ENCODE results near the gene GNA14. TPM values are rescaled to one million over a fixed set of nuclear protein-coding genes. Genes with fewer than 3 reads are reported as not detected.

The GNA14 gene
- total RNA-seq, 2 donors from 2014 or later: 0.62 to 8.0 TPM

DNA sequence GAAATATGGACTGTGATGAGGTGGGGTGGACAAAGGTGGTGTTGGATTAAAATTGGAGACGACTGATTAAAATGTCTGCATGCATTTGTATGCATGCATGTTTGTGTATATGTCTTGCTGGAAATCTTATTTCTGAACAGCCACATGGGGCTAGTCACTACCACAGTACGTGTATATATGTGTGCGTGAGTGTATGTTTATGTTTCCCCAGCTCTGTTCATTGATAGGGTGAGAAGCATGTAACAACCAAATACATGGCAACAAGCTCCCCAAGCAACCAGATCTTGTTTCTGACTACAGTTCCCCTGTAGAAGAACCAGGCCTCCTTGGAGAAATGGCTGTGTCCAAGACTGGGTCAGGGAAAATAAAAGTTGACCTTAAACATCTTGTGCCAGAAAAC is 139.7 kb downstream of the GNA14 start:
- no peak overlapping the region for H3K4me3 Mint-ChIP-seq
- H3K27ac Mint-ChIP-seq: no peak overlapping the region
- WGBS, 2 experiments (ENCODE audit: insufficient coverage in 1 of 2, insufficient read length in 1 of 2): 91 to 94% methylated on average over 1 to 3 of the region's 3 CpGs
- Histone ChIP-seq H3K4me1 (ENCODE audit: control insufficient read depth, insufficient read depth, low read length) (peaks cover 5% of the 10 kb centered on the region), H3K36me3 (ENCODE audit: control insufficient read depth, insufficient read depth, low read length) (no peaks in the 10 kb centered on the region), H3K9ac (ENCODE audit: extremely low read depth, low read length, poor library complexity, severe bottlenecking) (no peak overlapping the region), H3K27ac (ENCODE audit: low read depth, low read length) (no peak overlapping the region), H3K4me3 (ENCODE audit: low read length) (no peak overlapping the region), H3K27me3 (ENCODE audit: control insufficient read depth, insufficient read depth, low read length, poor library complexity, severe bottlenecking) (peaks cover 18% of the 10 kb centered on the region), H3K9me3 (ENCODE audit: control insufficient read depth, low read length) (no peaks in the 10 kb centered on the region)
- H3K27me3 Mint-ChIP-seq (ENCODE audit: insufficient read depth): no peaks in the 10 kb centered on the region
- no peak for DNase-seq
- H3K9me3 Mint-ChIP-seq: no peaks in the 10 kb centered on the region
- TF ChIP-seq CTCF (conservative IDR thresholded peaks at IDR 0.05): no peak
- H3K36me3 Mint-ChIP-seq (ENCODE audit: low read depth): no peaks in the 10 kb centered on the region
- peaks cover 16% of the 10 kb centered on the region for H3K4me1 Mint-ChIP-seq

- no peak overlapping the region for H3K27ac Mint-ChIP-seq
- H3K36me3 ChIP-seq (ENCODE audit: control insufficient read depth, insufficient read depth, low read length): no peaks in the 10 kb centered on the region
- peaks cover 5% of the 10 kb centered on the region for H3K4me1 ChIP-seq (ENCODE audit: control insufficient read depth, insufficient read depth, low read length)
- 80 to 82% methylated on average over 4 to 7 of the region's 7 CpGs for WGBS, 2 experiments (ENCODE audit: insufficient coverage in 1 of 2, insufficient read length in 1 of 2)
- no peaks in the 10 kb centered on the region for H3K9me3 ChIP-seq (ENCODE audit: control insufficient read depth, low read length)
- H3K4me3 Mint-ChIP-seq: no peak overlapping the region
- no peak for DNase-seq
- H3K4me3 ChIP-seq (ENCODE audit: low read length): no peak overlapping the region
- peaks cover 18% of the 10 kb centered on the region for H3K27me3 ChIP-seq (ENCODE audit: control insufficient read depth, insufficient read depth, low read length, poor library complexity, severe bottlenecking)
- H3K9ac ChIP-seq (ENCODE audit: extremely low read depth, low read length, poor library complexity, severe bottlenecking): no peak overlapping the region
- no peaks in the 10 kb centered on the region for H3K27me3 Mint-ChIP-seq (ENCODE audit: insufficient read depth)
- H3K9me3 Mint-ChIP-seq: no peaks in the 10 kb centered on the region
- peaks cover 7% of the 10 kb centered on the region for H3K4me1 Mint-ChIP-seq
- no peak overlapping the region for H3K27ac ChIP-seq (ENCODE audit: low read depth, low read length)
- TF ChIP-seq CTCF (conservative IDR thresholded peaks at IDR 0.05): no peak
- H3K36me3 Mint-ChIP-seq (ENCODE audit: low read depth): no peaks in the 10 kb centered on the region
Measured at GRCh38 chr9:77507212-77507961, 140.7 kb downstream of the GNA14 start.

DNA sequence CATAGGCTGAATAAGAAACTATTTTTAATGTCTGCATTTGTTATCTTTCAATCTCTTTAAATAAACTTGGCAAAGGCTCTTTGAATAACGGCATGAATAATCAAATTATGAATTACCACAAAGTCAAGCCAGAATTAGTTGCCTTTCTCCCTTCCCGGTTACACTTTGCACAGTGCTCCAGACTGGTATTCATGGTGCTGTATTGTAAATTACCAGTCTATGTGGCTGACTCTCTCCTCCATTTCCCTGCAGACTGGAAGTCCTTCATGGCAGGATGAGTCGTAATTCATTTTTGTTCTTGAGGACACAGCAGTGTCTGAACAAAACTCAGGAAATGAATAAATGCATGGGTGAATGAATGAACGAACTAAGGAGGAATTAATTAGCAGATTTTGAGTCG is 142.9 kb downstream of the GNA14 start:
- Histone ChIP-seq H3K27ac (ENCODE audit: low read depth, low read length) (no peak overlapping the region), H3K36me3 (ENCODE audit: control insufficient read depth, insufficient read depth, low read length) (no peaks in the 10 kb centered on the region), H3K4me1 (ENCODE audit: control insufficient read depth, insufficient read depth, low read length) (no peaks in the 10 kb centered on the region), H3K27me3 (ENCODE audit: control insufficient read depth, insufficient read depth, low read length, poor library complexity, severe bottlenecking) (peaks cover 9% of the 10 kb centered on the region), H3K4me3 (ENCODE audit: low read length) (no peak overlapping the region), H3K9me3 (ENCODE audit: control insufficient read depth, low read length) (no peaks in the 10 kb centered on the region), H3K9ac (ENCODE audit: extremely low read depth, low read length, poor library complexity, severe bottlenecking) (no peak overlapping the region)
- Mint-ChIP-seq H3K27me3 (ENCODE audit: insufficient read depth) (no peaks in the 10 kb centered on the region), H3K9me3 (no peaks in the 10 kb centered on the region), H3K4me3 (no peak overlapping the region), H3K36me3 (ENCODE audit: low read depth) (no peaks in the 10 kb centered on the region), H3K27ac (no peak overlapping the region), H3K4me1 (no peaks in the 10 kb centered on the region)
- WGBS, 2 experiments (ENCODE audit: insufficient coverage in 1 of 2, insufficient read length in 1 of 2): 96% methylated on average over 3 to 5 of the region's 5 CpGs
- no peak for DNase-seq
- no peak for TF ChIP-seq CTCF (conservative IDR thresholded peaks at IDR 0.05)
